Parathyroid adenoma (tissue), 2 donors: ENCODE measurements around the gene GFY.

Source experiments
- H2AFZ ChIP-seq: fragments of 300-600 bp; sonication (generic); one replicate; pipeline ENCODE4 v1.7.0; 2017; ENCODE audit warnings: antibody characterized with exemption, mild to moderate bottlenecking
- H3K27ac ChIP-seq: fragments of 300-600 bp; sonication (generic); one replicate; pipeline ENCODE4 v1.7.0; 2017
- H3K27me3 ChIP-seq: fragments of 300-600 bp; sonication (generic); one replicate; pipeline ENCODE4 v1.7.0; 2017; ENCODE audit warnings: low read length; ENCODE audit not compliant: control insufficient read depth, insufficient read depth
- H3K36me3 ChIP-seq: fragments of 300-600 bp; sonication (generic); one replicate; pipeline ENCODE4 v1.7.0; 2017; ENCODE audit warnings: low read length; ENCODE audit not compliant: control insufficient read depth, insufficient read depth
- H3K4me1 ChIP-seq: fragments of 300-600 bp; sonication (generic); one replicate; pipeline ENCODE4 v1.7.0; 2017; ENCODE audit warnings: control low read depth
- H3K4me2 ChIP-seq: fragments of 300-600 bp; sonication (generic); one replicate; pipeline ENCODE4 v1.7.0; 2017; ENCODE audit warnings: low read length
- H3K4me3 ChIP-seq: fragments of 300-600 bp; sonication (generic); one replicate; pipeline ENCODE4 v1.7.0; 2017; ENCODE audit warnings: low read depth, low read length
- H3K79me2 ChIP-seq: fragments of 300-600 bp; sonication (generic); one replicate; pipeline ENCODE4 v1.7.0; 2017; ENCODE audit warnings: control low read depth
- H3K9ac ChIP-seq: fragments of 300-600 bp; sonication (generic); one replicate; pipeline ENCODE4 v1.7.0; 2017; ENCODE audit warnings: mild to moderate bottlenecking
- H3K9me3 ChIP-seq: fragments of 300-600 bp; sonication (generic); one replicate; pipeline ENCODE4 v1.7.0; 2017; ENCODE audit warnings: low read length; ENCODE audit not compliant: control insufficient read depth
- CTCF ChIP-seq: fragments of 300-600 bp; sonication (generic); IDR thresholded peaks from one replicate; pipeline ENCODE4 v1.7.0; 2017; ENCODE audit warnings: antibody characterized with exemption, mild to moderate bottlenecking
- donor health status: primary hyperparathyroidism.

Gene GFY

GRCh38 chr19:49435670-49436069 lies 10.5 kb downstream of the GFY start:
- no peaks in the 10 kb centered on the region for H3K4me1 ChIP-seq
- no peak overlapping the region for H3K27ac ChIP-seq
- H2AFZ ChIP-seq: no peak overlapping the region
- no peaks in the 10 kb centered on the region for H3K36me3 ChIP-seq
- TF ChIP-seq CTCF: no peak
- H3K27me3 ChIP-seq: peaks cover 7% of the 10 kb centered on the region
- H3K9me3 ChIP-seq: no peaks in the 10 kb centered on the region
- no peaks in the 10 kb centered on the region for H3K79me2 ChIP-seq
- H3K4me3 ChIP-seq: no peak overlapping the region
- H3K9ac ChIP-seq: no peak overlapping the region
- no peak overlapping the region for H3K4me2 ChIP-seq

- Histone ChIP-seq H3K36me3 (no peaks in the 10 kb centered on the region), H3K79me2 (no peaks in the 10 kb centered on the region), H3K9me3 (no peaks in the 10 kb centered on the region), H2AFZ (no peak overlapping the region), H3K4me2 (no peak overlapping the region), H3K4me3 (no peak overlapping the region), H3K27ac (no peak overlapping the region), H3K9ac (no peak overlapping the region), H3K27me3 (peaks cover 7% of the 10 kb centered on the region), H3K4me1 (no peaks in the 10 kb centered on the region)
- TF ChIP-seq CTCF: no peak
Measured at GRCh38 chr19:49436381-49437017, 11.3 kb downstream of the GFY start.

GRCh38 chr19:49437231-49437630 lies 12.0 kb downstream of the GFY start:
- H3K9me3 ChIP-seq: no peaks in the 10 kb centered on the region
- no peak overlapping the region for H3K4me2 ChIP-seq
- H3K27ac ChIP-seq: no peak overlapping the region
- H3K4me3 ChIP-seq: no peak overlapping the region
- TF ChIP-seq CTCF: no peak
- no peaks in the 10 kb centered on the region for H3K36me3 ChIP-seq
- H3K27me3 ChIP-seq: peaks cover 4% of the 10 kb centered on the region
- no peak overlapping the region for H2AFZ ChIP-seq
- H3K9ac ChIP-seq: no peak overlapping the region
- no peaks in the 10 kb centered on the region for H3K79me2 ChIP-seq
- H3K4me1 ChIP-seq: no peaks in the 10 kb centered on the region

- Histone ChIP-seq H3K4me3 (no peak overlapping the region), H3K9ac (no peak overlapping the region), H3K9me3 (no peaks in the 10 kb centered on the region), H3K4me2 (no peak overlapping the region), H3K27me3 (peaks cover 4% of the 10 kb centered on the region), H3K27ac (no peak overlapping the region), H2AFZ (no peak overlapping the region), H3K36me3 (no peaks in the 10 kb centered on the region), H3K4me1 (no peaks in the 10 kb centered on the region), H3K79me2 (no peaks in the 10 kb centered on the region)
- no peak for TF ChIP-seq CTCF
Measured at GRCh38 chr19:49438261-49438660, 13.1 kb downstream of the GFY start.

- TF ChIP-seq CTCF: no peak
- no peak overlapping the region for H3K27ac ChIP-seq
- no peaks in the 10 kb centered on the region for H3K4me1 ChIP-seq
- no peak overlapping the region for H2AFZ ChIP-seq
- H3K27me3 ChIP-seq: peaks cover 4% of the 10 kb centered on the region
- H3K4me2 ChIP-seq: no peak overlapping the region
- no peaks in the 10 kb centered on the region for H3K36me3 ChIP-seq
- no peaks in the 10 kb centered on the region for H3K9me3 ChIP-seq
- H3K9ac ChIP-seq: no peak overlapping the region
- H3K79me2 ChIP-seq: no peaks in the 10 kb centered on the region
- no peak overlapping the region for H3K4me3 ChIP-seq
Measured at GRCh38 chr19:49439836-49440235, 14.6 kb downstream of the GFY start.
